Ammon's horn (tissue), 1 donor: Measurements from ENCODE around the gene ELL.
"Not testable (repeated sequence)": the region's sequence is repeated elsewhere in the genome, so short reads cannot be mapped to it uniquely, and the experiment has no call there.

Experiments used
- DNase-seq: peaks from one replicate; pipeline ENCODE4 v3.0.0-alpha.2; 2016; ENCODE audit warnings: low spot score

ELL gene

GRCh38 chr19:18422530-18423191, 99.2 kb downstream of the ELL start:
- DNase-seq = no peak

GRCh38 chr19:18421371-18421959, 100.4 kb downstream of the ELL start:
- DNase-seq = peak; percentile 16

- no peak for DNase-seq
Measured at GRCh38 chr19:18420930-18421329, 100.9 kb downstream of the ELL start.

GRCh38 chr19:18419699-18420460, 102.0 kb downstream of the ELL start:
- peak; percentile 31 for DNase-seq

- peak; percentile 64 for DNase-seq
Measured at GRCh38 chr19:18419195-18419698, 102.6 kb downstream of the ELL start, which contains the start of gene SSBP4. SSBP4 (plus strand) TSS chr19:18419398; CDS start chr19:18419649, 251 bp downstream.

- DNase-seq = no peak
Measured at GRCh38 chr19:18418483-18419194, 103.2 kb downstream of the ELL start.

GRCh38 chr19:18418029-18418482, 103.8 kb downstream of the ELL start:
- peak; percentile 49 for DNase-seq

- DNase-seq = peak; percentile 66
Measured at GRCh38 chr19:18417250-18418028, 104.4 kb downstream of the ELL start.

- DNase-seq = peak; percentile 93
Measured at GRCh38 chr19:18416778-18417249, 105.1 kb downstream of the ELL start.

GRCh38 chr19:18415178-18415867, 106.5 kb downstream of the ELL start:
- peak; percentile 74 for DNase-seq

- peak; percentile 18 for DNase-seq
Measured at GRCh38 chr19:18414504-18415177, 107.2 kb downstream of the ELL start.

- DNase-seq = no peak
Measured at GRCh38 chr19:18412610-18413239, 109.1 kb downstream of the ELL start.

GRCh38 chr19:18408053-18408476, 113.8 kb downstream of the ELL start:
- no peak for DNase-seq

- DNase-seq = no peak
Measured at GRCh38 chr19:18406749-18407148, 115.1 kb downstream of the ELL start.

GRCh38 chr19:18405754-18406153, 116.1 kb downstream of the ELL start:
- not testable (repeated sequence) for DNase-seq

GRCh38 chr19:18402455-18403248, 119.2 kb downstream of the ELL start:
- DNase-seq = not testable (repeated sequence)

GRCh38 chr19:18401580-18402112, 120.2 kb downstream of the ELL start:
- peak; percentile 67 for DNase-seq

GRCh38 chr19:18399008-18399407, 122.9 kb downstream of the ELL start:
- DNase-seq = no peak
